ENCODE measurements around the gene GABRB1.

DNA sequence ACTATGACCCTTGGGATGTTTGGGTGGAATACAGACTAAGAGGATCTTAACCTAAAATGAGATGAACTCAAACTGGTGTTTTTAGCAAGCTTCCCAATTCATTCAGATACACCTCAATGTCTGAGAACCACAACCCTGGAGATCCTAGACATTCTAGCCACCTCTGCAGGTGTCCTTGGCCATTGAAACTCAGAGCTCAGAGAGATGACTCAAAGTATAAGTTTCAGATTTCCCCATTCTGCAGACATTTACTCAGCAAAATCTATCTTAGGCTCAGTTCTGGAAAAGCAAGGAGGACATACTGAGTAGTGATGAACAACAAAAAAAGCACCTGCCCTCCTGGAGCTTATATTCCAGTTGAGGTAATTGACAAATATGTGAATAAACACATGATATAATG, 384.4 kb downstream of the GABRB1 start:
- TF ChIP-seq, protein P1, sequence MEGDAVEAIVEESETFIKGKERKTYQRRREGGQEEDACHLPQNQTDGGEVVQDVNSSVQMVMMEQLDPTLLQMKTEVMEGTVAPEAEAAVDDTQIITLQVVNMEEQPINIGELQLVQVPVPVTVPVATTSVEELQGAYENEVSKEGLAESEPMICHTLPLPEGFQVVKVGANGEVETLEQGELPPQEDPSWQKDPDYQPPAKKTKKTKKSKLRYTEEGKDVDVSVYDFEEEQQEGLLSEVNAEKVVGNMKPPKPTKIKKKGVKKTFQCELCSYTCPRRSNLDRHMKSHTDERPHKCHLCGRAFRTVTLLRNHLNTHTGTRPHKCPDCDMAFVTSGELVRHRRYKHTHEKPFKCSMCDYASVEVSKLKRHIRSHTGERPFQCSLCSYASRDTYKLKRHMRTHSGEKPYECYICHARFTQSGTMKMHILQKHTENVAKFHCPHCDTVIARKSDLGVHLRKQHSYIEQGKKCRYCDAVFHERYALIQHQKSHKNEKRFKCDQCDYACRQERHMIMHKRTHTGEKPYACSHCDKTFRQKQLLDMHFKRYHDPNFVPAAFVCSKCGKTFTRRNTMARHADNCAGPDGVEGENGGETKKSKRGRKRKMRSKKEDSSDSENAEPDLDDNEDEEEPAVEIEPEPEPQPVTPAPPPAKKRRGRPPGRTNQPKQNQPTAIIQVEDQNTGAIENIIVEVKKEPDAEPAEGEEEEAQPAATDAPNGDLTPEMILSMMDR (IDR thresholded peaks at IDR 0.05), result no peak
- TF ChIP-seq POLR2AphosphoS5 (IDR thresholded peaks at IDR 0.05), result no peak
- no peak for TF ChIP-seq POLR2A (IDR thresholded peaks at IDR 0.05)

All from prostate gland (tissue), 2 donors.